ENCODE results near the gene COL6A1. TPM values are rescaled to one million over a fixed set of nuclear protein-coding genes. Genes with fewer than 3 reads are reported as not detected.

COL6A1 gene
- total and polyA plus RNA-seq, 2 of the 4 experiments (the other 2 are of a cell fraction), result 173 to 1,578 TPM

DNA sequence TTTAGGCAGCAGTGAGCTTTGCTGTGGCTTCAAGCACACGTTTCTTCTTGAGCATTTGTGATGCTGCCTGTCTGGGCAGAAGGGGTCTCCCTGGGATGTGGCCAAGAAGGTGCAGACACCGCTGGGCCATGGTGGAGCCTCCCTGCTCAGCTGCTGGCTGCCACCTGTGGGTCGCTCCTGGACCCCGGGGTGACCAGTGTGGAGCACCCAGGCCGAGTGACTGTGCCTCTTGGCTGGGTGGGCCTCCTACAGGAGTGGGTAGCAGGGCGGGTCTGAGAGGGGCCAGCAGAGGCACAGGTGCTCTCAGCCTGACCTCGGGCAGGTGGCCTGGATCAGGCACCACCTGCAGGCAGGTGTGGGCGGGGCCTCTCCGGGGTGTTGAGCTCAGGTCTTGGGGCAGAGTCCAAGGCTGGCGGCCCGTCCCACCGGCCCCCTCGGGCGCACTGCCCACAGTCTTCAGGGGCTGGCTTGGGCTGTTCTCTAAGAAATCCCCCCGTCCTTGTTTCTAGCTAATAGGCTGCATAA lies 42.0 kb upstream of the COL6A1 start:
- peaks cover 26% of the 10 kb centered on the region for H3K9me3 ChIP-seq (ENCODE audit: control insufficient read depth, insufficient read depth, low read length)
- no peaks in the 10 kb centered on the region for H3K9me1 ChIP-seq (ENCODE audit: insufficient read depth, low read length)
- no peak overlapping the region for H3K4me2 ChIP-seq (ENCODE audit: low read depth, low read length)
- no peaks in the 10 kb centered on the region; the same call in 1 of the 2 replicates for H3K27me3 ChIP-seq (ENCODE audit: control insufficient read depth, insufficient read depth, low read length)
- WGBS, 2 experiments (ENCODE audit: extremely low coverage in 2 of 2, insufficient read length in 1 of 2), result 72% methylated on average over 4 of the region's 15 CpGs; no CpG with 5 or more reads in 1 of the 2 experiments
- no peak overlapping the region for H2AFZ ChIP-seq (replicated peaks; ENCODE audit: low read length, poor library complexity)
- no peak overlapping the region for H2BK20ac ChIP-seq (ENCODE audit: low read depth, low read length)
- no peak overlapping the region for H3K4me3 ChIP-seq (ENCODE audit: insufficient read depth, low read depth, low read length)
- intact Hi-C loops (cut with micrococcal nuclease) (no loop called here), in situ Hi-C loops (cut with MboI; ENCODE audit: low sequenced_read_pairs) (no loop called here), dilution Hi-C loops (cut with HindIII; ENCODE audit: low sequenced_read_pairs, unreplicated experiment) (no loop called here)
- no peak overlapping the region for H2BK120ac ChIP-seq (ENCODE audit: low read depth, low read length)
- no peak overlapping the region for H3K56ac ChIP-seq (ENCODE audit: extremely low read depth, insufficient read depth, low read length)
- H3K23ac ChIP-seq (ENCODE audit: low read depth, low read length), result no peak overlapping the region
- no peak overlapping the region for H4K5ac ChIP-seq (ENCODE audit: low read depth, low read length)
- no peak overlapping the region for H3K4ac ChIP-seq (ENCODE audit: low read depth, low read length)
- H4K20me1 ChIP-seq (ENCODE audit: insufficient read depth, low read length), result no peaks in the 10 kb centered on the region
- no peak overlapping the region for H3K9ac ChIP-seq (ENCODE audit: low read depth, low read length)
- no peak overlapping the region for H4K8ac ChIP-seq (ENCODE audit: low read depth in 2 of 2, low read length in 2 of 2)
- no peak overlapping the region for H3K27ac ChIP-seq (ENCODE audit: insufficient read depth, low read length)
- ChIA-PET POLR2A (ENCODE audit: unreplicated experiment) (no interaction called here), CTCF (no interaction called here)
- no peak overlapping the region for H3K14ac ChIP-seq (replicated peaks; ENCODE audit: low read depth, low read length)
- H3K4me1 ChIP-seq (ENCODE audit: control insufficient read depth, insufficient read depth, low read length), result no peaks in the 10 kb centered on the region
- ATAC-seq (ENCODE audit: low read depth) (no peak), DNase-seq (no peak)
- no peak overlapping the region for H4K91ac ChIP-seq (ENCODE audit: insufficient read depth, low read depth, low read length)
- no peak overlapping the region for H2AK9ac ChIP-seq (replicated peaks; ENCODE audit: low read depth, low read length, poor library complexity)
- no peak overlapping the region for H3K18ac ChIP-seq (ENCODE audit: low read depth, low read length)
- TF ChIP-seq CEBPB (IDR thresholded peaks at IDR 0.05; ENCODE audit: low read depth, low read length) (no peak), SMC3 (IDR thresholded peaks at IDR 0.05; ENCODE audit: low read depth, low read length) (no peak), FOS (IDR thresholded peaks at IDR 0.05; ENCODE audit: low read depth, low read length) (no peak), RFX5 (IDR thresholded peaks at IDR 0.05; ENCODE audit: low read depth, low read length) (no peak), RCOR1 (IDR thresholded peaks at IDR 0.05; ENCODE audit: insufficient replicate concordance, low read length) (no peak), CHD1 (IDR thresholded peaks at IDR 0.05; ENCODE audit: low read depth, low read length) (no peak), MAFK (IDR thresholded peaks at IDR 0.05; ENCODE audit: low read depth, low read length) (no peak), MAZ (IDR thresholded peaks at IDR 0.05; ENCODE audit: borderline replicate concordance, low read depth, low read length) (no peak), BHLHE40 (IDR thresholded peaks at IDR 0.05; ENCODE audit: low read depth, low read length) (no peak), MXI1 (IDR thresholded peaks at IDR 0.05; ENCODE audit: borderline replicate concordance, low read depth, low read length) (no peak), RAD21 (IDR thresholded peaks at IDR 0.05; ENCODE audit: low read length) (no peak), POLR2A (IDR thresholded peaks at IDR 0.05; ENCODE audit: low read depth, low read length) (no peak)
- TF ChIP-seq, protein P1, sequence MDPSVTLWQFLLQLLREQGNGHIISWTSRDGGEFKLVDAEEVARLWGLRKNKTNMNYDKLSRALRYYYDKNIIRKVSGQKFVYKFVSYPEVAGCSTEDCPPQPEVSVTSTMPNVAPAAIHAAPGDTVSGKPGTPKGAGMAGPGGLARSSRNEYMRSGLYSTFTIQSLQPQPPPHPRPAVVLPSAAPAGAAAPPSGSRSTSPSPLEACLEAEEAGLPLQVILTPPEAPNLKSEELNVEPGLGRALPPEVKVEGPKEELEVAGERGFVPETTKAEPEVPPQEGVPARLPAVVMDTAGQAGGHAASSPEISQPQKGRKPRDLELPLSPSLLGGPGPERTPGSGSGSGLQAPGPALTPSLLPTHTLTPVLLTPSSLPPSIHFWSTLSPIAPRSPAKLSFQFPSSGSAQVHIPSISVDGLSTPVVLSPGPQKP (IDR thresholded peaks at IDR 0.05; ENCODE audit: borderline replicate concordance, low read depth, low read length), result no peak
- TF ChIP-seq, protein P2, sequence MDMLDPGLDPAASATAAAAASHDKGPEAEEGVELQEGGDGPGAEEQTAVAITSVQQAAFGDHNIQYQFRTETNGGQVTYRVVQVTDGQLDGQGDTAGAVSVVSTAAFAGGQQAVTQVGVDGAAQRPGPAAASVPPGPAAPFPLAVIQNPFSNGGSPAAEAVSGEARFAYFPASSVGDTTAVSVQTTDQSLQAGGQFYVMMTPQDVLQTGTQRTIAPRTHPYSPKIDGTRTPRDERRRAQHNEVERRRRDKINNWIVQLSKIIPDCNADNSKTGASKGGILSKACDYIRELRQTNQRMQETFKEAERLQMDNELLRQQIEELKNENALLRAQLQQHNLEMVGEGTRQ (IDR thresholded peaks at IDR 0.05; ENCODE audit: low read depth, low read length), result no peak
- no peaks in the 10 kb centered on the region for H3K79me1 ChIP-seq (ENCODE audit: low read depth in 1 of 2, low read length in 2 of 2)
- H2AK5ac ChIP-seq (ENCODE audit: low read depth, low read length), result no peak overlapping the region
- H3K36me3 ChIP-seq (ENCODE audit: control insufficient read depth, insufficient read depth, low read length), result no peaks in the 10 kb centered on the region; the same call in 1 of the 2 replicates
- BruUV-seq (replicated peaks), result no TSS peak
- no peak overlapping the region for H2BK5ac ChIP-seq (ENCODE audit: low read depth, low read length, poor library complexity, severe bottlenecking)
- H2BK15ac ChIP-seq (ENCODE audit: low read depth, low read length), result no peak overlapping the region

All from IMR-90 (cell line).